ENCODE data around the gene YIPF5.

GRCh38 chr5:144209361-144209760 lies 38.9 kb upstream of the YIPF5 start:
- TF ChIP-seq CTCF (IDR thresholded peaks at IDR 0.05) (no peak), ZFX (IDR thresholded peaks at IDR 0.05; ENCODE audit: borderline replicate concordance) (no peak)
